Fibroblast of gingiva (primary cell): ENCODE data around the gene AUP1.
"Not testable (repeated sequence)": the region's sequence is repeated elsewhere in the genome, so short reads cannot be mapped to it uniquely, and the experiment has no call there.

ENCODE experiments used
- DNase-seq: peaks from one replicate; pipeline ENCODE4 v3.0.0-alpha.2; 2011; ENCODE audit warnings: low read depth

Gene AUP1

DNA sequence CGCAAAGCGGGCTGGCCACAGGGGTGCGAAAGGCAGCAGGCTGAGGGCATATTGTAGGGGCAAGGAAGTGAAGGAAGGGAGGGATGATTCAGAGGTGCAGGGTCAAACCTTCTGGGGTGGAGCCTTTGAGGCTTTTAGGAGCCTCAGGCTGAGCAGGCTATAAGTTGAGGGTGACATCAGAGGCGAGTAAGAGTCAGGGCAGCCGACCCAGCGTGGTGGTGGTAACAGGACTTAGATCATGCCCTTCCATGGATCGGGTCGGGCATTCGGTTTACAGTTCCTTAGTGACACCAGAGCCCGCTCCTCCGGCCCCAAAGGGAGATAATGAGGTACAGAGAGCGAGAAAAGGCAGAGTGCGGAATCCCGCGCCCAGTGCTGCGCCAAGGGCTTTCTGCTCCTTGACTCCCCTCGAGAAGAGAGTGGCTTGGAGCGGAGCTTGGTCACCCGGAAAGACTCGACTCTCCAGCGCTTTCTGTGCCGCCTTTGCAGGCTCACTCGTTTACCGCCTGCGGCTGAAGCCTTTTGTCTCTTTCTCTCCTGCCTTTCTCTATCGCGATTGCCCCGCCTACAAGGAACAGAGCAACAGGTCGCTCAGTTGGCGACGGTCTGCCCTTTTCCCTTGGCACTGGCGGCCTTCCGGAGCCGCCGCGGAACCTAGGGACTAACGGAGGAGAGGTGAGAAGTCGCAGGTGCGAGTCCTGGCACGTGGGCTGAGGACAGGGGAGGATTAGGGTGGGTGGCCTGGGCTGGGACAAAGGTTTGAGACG is 30.8 kb downstream of the AUP1 start:
- no peak for DNase-seq

DNA sequence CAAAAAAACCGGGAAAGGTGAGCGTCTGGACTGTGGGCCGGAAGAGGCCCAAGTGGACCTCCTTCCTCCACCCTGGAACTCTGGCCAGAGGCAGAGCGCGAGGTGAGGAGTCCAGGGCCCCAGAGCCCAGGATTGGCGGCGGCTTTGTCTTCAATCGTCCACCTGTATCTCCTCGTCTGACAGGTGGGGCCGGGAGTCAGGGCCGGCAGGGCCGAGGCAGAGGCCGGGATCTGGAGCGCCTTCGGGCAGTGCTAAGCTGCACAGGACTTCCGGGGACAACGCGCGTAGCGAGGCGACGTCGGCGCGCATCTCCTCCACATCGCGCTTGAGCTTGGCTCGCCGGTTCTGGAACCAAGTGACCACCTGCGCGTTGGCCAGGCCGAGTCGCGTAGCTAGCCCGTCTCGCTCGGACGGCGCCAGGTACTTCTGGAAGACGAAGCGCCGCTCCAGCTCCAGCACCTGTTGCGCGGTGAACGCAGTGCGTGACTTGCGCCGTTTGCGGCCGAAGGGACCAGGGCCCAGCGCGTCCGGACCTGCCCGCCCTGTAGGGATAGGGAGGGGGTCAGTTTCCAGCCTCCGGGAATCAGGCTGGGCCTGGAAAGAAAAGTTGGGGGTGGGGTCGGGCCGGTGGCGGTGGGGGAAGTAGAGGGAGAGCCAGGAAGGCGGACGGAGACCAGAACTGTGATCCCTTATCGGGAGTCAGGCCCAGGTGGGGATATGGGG is 31.6 kb downstream of the AUP1 start:
- DNase-seq: no peak

DNA sequence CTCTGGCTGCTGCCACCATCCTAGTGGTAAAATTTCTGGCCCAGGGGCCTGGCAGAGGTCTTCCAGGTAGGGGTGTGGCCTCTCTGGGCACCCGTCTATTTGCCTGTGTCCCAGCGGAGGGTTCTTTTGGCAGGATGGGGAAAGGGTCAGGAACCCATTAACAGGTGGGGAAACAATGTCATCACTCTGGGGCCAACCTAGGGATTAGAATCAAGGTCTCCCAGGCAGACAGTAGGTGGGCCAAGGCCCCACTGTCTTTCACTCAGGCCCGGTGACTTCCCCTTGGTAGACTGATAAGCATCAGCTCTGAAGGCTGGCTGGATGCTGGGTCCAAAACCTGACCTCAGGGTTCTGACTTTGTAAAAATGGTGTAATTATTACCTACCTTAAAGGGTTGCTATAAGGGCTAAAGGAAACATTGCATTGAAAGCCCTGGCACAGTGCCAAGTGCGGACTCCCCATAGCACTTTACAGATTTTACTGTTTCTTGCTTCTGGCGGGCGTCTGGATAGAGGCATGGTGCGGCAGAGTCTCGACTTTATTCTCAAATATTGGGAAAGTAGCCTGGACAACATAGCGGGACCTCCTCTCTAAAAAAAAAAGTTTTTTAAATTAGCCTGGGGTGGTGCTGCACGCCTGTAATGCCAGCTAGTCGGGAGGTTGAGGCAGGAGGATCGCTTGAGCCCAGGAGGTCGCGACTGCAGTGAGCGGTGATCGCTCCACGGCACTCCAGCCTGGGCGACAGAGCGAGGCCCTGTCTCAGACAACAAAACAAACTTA is 32.3 kb downstream of the AUP1 start:
- no peak for DNase-seq

DNA sequence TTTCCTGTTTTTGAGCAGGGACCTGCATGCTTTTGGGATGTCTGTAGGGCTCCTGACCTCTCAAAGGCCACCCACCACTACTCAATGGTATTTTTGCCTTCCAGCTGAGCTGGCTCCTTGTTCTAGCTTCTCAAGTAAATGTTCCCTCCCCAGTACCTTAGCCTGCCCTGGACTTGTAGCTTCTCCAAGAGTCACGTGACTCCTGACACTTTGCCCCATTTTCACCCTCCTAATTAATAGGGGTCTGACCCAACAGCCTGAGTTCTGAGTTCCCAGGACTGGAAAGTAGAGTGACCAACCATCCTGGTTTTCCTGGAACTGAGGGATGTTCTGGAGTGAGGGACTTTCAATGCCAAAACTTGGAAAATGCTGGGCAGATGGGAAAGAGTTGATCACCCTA is 34.1 kb downstream of the AUP1 start:
- no peak for DNase-seq

DNA sequence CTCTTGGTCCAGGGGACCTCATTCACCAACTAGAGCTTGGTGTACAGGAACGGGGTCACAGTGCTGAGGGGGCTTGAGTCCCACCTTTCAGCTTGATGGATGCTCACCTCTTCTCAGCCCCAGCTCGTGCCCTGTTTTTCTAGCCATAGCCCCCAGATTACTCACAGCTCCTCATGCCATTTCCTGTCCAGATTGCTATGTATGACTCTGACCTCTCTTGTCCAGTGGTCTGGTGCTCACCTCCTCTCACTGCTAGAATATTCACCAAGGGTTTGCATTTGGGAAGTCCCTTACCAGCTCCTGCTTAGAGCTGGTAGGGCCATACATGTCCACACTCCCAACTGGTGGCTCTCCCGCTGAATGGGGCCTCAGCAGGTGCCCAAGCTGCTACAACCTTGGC is 36.0 kb downstream of the AUP1 start:
- no peak for DNase-seq

DNA sequence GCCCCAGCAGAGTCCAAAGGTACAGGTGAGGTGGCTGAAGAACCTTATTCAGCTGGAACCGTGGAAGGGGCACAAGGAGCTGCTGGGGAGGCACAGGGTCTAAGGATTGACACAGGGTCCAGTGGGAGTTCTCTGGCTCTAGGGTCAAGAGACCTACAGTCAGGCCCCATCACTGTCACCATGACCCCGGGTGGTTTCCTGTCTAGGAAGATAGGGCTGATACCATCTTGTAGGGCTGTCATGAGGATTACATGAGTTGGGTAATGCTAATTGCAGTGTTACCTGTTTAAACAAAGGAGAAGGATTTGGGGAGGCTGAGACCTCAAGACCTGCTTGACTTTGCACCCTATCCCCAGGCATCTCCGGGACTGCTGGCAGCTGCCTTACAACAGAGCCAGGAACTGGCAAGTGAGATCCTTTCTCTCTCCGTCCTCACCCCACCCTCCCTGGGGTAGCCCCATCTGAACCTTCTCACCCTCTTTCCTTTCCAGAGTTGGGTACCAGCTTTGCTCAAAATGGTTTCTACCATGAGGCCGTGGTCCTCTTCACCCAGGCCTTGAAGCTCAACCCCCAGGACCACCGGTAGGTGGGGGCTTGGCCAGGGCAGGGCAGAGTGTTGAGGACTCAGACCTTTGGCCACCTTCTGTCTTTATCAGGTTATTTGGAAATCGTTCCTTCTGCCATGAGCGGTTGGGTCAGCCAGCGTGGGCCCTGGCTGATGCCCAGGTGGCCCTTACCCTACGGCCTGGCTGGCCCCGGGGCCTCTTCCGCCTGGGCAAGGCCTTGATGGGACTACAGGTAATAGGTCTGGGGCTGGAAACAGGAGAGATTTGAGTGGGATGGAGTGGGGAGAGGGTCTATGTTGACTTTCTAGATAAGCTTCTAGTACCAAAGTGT is 37.6 kb downstream of the AUP1 start:
- DNase-seq: no peak

DNA sequence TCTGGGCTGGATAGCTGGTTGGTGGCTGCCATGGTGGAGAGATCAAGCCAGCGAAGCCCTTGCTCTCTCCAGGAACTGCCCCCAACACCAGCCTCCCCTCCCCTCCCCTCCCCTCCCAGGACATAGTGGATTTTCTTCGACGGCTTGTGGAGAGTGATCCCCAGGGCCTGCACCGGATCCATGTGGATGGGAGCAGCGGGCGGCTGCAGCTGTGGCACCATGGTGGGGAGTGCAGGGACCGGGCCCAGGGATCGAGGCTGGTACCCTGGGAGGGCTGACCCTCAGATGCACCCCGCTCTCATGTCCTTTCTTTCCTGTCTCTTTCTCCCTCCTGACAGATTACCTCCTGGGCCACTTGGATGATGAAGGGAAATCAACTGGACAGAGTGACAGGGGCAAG is 39.6 kb downstream of the AUP1 start:
- DNase-seq: no peak

DNA sequence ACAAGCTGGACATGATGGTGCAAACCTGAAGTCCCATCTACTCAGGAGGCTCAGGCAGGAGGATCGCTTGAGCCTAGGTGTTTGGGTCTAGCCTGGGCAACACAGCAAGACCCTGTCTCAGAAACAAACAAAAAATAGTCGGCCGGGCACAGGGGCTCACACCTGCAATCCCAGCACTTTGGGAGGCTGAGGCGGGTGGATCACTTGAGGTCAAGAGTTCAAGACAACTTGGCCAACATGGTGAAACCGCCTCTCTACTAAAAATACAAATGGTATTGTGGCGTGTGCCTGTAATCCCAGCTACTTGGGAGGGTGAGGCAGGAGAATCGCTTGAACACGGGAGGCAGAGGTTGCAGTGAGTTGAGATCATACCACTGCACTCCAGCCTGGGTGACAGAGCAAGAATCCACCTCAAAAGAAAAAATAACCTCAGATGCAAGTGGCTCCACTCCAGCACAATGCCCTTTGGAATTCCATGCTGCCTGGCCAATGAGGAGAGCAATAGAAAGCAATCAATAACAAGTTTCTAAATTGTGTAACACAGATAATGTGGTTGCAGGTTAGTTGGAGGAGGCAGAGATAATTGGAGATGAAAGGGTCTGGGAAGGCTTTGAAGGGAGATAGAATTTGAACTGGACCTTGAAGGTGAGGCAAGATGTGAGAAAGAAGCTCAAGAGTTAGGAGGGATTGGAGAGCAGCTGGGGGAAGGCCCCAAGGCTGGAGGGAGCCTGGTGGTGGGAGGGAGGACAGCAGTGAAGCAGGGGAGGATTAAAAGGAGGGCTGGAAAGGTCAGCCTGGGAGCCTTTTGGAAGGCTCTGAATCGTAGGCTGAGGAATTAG is 40.6 kb downstream of the AUP1 start:
- DNase-seq: no peak

DNA sequence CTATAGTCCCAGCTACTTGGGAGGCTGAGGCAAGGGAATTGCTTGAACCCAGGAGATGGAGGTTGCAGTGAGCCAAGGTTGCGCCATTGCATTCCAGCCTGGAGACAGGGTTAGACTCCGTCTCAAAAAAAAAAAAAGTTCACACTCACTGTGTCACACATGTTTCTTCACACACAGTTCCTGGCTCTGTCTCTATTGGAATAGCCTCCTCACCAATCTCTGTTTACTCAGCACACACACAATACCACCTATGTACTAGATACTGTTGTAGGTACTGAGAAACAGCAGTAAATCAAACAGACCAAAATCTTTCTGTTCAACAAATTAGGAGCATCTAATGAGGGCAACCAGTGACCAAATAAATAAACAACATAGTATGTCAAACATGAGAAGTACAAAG is 43.4 kb downstream of the AUP1 start:
- no peak for DNase-seq

DNA sequence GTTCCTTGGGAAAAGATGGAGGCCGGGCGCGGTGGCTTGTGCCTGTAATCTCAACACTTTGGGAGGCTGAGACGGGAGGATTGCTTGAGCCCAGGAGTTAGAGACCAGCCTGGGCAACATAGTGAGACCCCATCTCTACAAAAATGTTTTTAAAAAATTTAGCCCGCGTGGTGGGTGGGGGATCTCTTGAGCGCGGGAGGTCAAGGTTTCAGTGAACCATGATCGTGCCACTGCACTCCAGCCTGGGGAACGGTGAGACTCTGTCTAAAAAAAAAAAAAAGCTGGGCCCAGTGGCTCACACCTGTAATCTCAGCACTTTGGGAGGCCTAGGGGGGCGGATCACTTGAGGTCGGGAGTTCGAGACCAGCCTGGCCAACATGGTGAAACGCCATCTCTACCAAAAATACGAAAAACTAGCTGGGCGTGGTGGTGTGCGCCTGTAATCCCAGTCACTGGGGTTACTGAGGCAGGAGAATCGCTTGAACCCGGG is 45.8 kb downstream of the AUP1 start:
- DNase-seq: not testable (repeated sequence)

DNA sequence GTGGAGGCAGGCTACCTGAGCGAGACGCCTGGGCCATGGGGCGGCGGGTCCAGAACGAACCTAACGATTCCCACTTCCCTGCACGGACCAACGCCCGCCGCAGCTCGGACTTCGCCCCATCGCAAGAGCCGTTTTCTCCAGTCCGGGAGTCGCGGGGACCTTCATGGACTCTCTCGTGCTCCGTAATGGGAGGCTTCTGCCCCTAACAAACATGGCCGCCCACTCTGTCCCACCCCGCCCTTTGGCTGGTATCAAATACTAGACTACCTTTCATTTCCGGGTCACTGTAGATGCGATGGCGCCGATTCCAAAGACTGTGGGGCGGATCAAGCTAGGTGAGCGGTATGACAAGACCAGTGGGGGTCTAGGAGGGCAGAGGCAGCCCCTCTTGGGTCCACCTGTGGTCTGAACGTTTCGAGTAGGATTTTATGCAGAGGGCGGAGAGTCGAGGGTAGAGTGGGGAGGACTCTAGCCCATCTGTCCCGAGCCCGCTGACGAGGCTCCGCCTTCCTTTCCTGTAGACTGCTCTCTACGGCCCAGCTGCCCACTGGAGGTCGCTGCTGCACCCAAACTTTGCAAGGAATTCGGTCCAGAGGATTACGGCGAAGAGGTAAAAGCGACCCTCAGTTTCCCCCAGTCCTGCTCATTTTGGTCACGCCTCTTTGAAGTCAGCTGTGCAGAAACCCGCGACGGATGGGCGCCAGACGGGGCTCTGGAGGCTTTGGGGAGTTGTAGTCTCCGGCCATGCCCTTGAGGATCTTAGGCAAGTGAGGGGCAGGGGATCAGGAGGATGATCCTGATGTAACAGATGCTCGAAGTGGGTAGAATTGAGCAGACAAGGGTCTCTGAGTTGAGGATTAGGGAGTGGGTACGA is 46.5 kb downstream of the AUP1 start, which contains the start of the genes CCDC142 and TTC31:
CCDC142 (minus strand) TSS at position 198 of the 874 bp plus-strand sequence; CDS start at position 37, 161 bp downstream.
TTC31 (plus strand) TSS at position 281 of the 874 bp plus-strand sequence; CDS start at position 296, 15 bp downstream.
- DNase-seq: peak; percentile 93

DNA sequence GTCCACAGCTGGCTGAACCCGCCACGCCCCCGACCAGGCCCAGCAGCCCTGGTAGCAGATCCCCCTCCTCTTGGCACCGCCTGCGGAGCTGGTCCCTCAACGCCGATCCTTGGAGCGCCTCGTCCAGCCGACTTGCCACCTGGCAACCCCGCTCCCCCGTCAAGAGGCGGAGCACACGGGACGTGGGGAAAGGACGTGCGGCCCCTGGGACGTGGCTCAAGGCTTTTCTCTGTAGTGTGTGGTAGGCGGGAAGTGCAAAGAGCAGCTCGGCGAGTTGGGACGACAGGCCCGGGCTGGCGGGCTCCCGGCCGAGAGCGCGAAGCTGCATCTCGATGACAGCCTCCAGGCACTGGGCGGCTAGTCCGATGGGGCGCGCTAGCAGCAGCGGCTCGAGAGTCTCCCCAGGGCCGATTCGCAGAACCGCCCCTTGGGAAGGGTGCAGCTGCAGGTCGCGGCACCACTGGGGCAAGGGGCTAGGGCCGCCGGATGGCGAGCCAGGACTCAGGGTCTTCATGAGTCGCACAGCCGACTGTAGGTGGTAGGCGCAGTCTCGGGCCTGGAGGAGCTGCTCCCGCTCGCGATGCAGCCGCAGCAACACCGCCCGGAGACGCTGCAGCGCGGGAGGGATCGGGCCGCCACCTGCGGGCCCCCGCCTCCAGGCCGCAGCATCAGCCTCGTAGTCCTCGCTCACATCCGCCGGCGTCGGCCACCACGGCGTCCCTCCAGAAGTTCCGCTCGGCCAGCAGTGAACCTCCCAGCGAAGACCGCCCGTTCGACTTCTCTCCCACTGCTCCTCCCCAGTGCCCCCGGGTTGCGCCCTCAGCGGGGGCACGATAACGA is 47.3 kb downstream of the AUP1 start:
- DNase-seq: no peak

DNA sequence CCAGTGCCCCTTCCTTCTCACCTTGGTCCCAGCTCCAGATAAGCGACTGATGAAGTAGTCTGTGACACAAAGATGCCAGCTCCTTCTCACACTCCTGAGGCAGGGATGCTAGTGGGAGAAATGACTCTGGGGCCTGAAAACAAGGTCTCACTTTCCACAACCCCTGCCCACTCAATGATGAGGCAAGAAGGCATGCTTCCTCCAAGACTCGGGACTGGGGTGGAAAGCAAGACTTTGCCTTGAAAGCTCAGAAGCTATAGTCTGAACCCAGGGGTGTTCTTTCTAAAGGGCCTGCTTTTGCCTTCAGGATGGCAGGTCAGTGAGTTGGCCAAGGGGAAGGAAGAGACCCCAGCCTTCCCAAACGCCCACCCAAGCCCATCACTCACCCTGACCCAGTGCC is 48.1 kb downstream of the AUP1 start:
- DNase-seq: no peak
